HUES48 (cell line): ENCODE data around the gene PPP2R5C.

Source experiments
- H3K27ac ChIP-seq: one replicate; pipeline ENCODE4 v1.7.0; 2013; ENCODE audit warnings: low read depth, low read length, inconsistent platforms
- H3K27me3 ChIP-seq: 2 replicates; pipeline ENCODE4 v1.6.1; 2013; ENCODE audit warnings: mild to moderate bottlenecking, low read length; ENCODE audit not compliant: control insufficient read depth, insufficient read depth
- H3K36me3 ChIP-seq: 2 replicates; pipeline ENCODE4 v1.6.1; 2013; ENCODE audit warnings: low read length; ENCODE audit not compliant: control insufficient read depth, insufficient read depth
- H3K4me1 ChIP-seq: 2 replicates; pipeline ENCODE4 v1.6.1; 2013; ENCODE audit warnings: mild to moderate bottlenecking, low read length; ENCODE audit not compliant: control insufficient read depth, insufficient read depth
- H3K4me3 ChIP-seq: 2 replicates; pipeline ENCODE4 v1.5.1; 2013; ENCODE audit warnings: mild to moderate bottlenecking, low read depth, low read length
- H3K9ac ChIP-seq: 2 replicates; pipeline ENCODE4 v1.6.1; 2013; ENCODE audit warnings: mild to moderate bottlenecking, low read depth, low read length, moderate library complexity
- H3K9me3 ChIP-seq: 2 replicates; pipeline ENCODE4 v1.6.1; 2013; ENCODE audit warnings: low read length; ENCODE audit not compliant: control insufficient read depth, insufficient read depth

Gene PPP2R5C

GRCh38 chr14:101879529-101880336 lies 118.2 kb downstream of the PPP2R5C start:
- Histone ChIP-seq H3K27ac (no peak overlapping the region), H3K36me3 (peaks cover 17% of the 10 kb centered on the region), H3K4me1 (0 out of 2 replicates have a peak, but pooled peaks cover 4% of the 10 kb centered on the region), H3K9ac (no peak overlapping the region), H3K27me3 (no peaks in the 10 kb centered on the region), H3K9me3 (no peaks in the 10 kb centered on the region), H3K4me3 (no peak overlapping the region)

GRCh38 chr14:101881426-101881825 lies 119.9 kb downstream of the PPP2R5C start:
- no peak overlapping the region for H3K27ac ChIP-seq
- H3K4me1 ChIP-seq: no peaks in the 10 kb centered on the region
- no peaks in the 10 kb centered on the region for H3K27me3 ChIP-seq
- no peak overlapping the region for H3K4me3 ChIP-seq
- H3K9me3 ChIP-seq: no peaks in the 10 kb centered on the region
- H3K9ac ChIP-seq: no peak overlapping the region
- H3K36me3 ChIP-seq: peaks cover 28% of the 10 kb centered on the region

DNA sequence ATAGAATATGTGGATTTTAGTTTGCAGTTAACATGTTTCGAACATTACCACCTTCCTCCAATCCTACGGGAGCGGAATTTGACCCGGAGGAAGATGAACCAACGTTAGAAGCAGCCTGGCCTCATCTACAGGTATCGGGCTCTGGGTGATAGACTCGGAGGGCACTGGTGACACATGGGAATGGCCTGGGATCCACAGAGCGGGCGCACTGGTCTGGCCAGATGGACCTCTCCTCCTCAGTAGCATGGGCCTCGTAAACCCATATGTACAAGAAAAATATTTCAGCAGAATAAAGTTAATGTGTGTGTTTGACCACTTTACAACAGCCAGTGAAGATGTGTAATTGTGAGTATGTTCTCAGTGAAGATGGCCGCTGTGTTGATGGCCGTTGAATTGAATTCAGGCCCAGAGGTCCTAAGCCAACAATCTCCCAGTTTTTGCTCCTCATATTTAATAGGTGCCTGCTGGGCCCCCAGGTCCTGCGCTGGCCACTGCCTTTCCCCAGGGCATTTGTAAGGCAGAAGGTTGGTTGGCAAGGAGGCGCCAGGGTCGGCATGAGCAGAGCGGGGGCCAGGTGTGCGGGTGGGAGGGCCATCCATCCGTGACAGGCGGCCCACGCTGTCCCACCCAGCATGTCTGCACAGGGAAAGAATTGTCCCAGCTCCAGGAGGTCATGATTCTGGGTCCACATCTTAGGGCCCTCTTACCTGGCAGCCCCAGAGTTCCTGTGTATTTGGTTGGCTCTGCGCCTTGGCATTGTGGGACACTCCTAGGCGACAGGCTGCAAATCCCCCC lies 120.8 kb downstream of the PPP2R5C start:
- Histone ChIP-seq H3K4me3 (no peak overlapping the region), H3K9me3 (no peaks in the 10 kb centered on the region), H3K4me1 (no peaks in the 10 kb centered on the region), H3K36me3 (peaks cover 31% of the 10 kb centered on the region), H3K9ac (no peak overlapping the region), H3K27ac (no peak overlapping the region), H3K27me3 (no peaks in the 10 kb centered on the region)

DNA sequence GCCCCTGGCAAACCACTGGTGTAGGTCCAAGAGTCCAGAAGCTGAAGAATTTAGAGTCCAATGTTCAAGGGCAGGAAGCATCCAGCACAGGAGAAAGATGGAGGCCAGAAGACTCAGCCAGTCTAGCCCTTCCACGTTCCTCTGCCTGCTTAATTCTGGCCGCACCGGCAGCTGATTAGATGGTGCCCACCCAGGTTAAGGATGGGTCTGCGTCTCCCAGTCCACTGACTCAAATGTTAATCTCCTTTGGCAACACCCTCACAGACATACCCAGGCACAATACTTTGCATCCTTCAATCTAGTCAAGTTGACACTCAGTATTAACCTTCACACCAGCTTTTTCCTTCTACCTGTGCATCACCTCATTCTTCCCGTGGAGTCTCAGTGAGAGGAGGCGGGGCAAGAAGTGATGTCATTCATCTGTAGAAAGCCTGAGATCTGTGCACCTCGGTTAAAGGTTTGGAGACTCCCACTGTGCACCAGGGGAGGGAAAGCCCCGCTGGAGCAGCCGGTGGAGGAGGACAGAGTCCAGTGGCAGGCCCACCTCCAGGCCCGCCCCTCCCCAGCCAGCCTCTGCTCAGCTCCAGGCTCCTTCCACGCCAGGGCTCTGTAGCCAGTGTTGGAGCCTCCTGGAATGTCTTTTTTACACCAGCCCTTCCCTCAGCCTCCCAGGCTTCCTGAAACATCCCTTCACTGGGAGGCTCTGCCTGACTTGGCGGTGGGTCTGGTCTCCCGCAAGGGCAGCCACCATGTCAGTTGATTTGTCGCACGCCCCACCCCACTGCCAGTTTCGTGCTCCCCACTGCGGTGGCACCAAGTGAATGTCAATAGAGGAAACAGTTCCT lies 122.8 kb downstream of the PPP2R5C start:
- Histone ChIP-seq H3K4me1 (no peaks in the 10 kb centered on the region), H3K4me3 (no peak overlapping the region), H3K27me3 (no peaks in the 10 kb centered on the region), H3K36me3 (peaks cover 38% of the 10 kb centered on the region), H3K27ac (no peak overlapping the region), H3K9me3 (no peaks in the 10 kb centered on the region), H3K9ac (no peak overlapping the region)

GRCh38 chr14:101884934-101885576 lies 123.5 kb downstream of the PPP2R5C start:
- no peak overlapping the region for H3K4me3 ChIP-seq
- H3K9me3 ChIP-seq: no peaks in the 10 kb centered on the region
- no peak overlapping the region for H3K27ac ChIP-seq
- no peaks in the 10 kb centered on the region for H3K27me3 ChIP-seq
- no peaks in the 10 kb centered on the region for H3K4me1 ChIP-seq
- H3K36me3 ChIP-seq: peaks cover 40% of the 10 kb centered on the region
- no peak overlapping the region for H3K9ac ChIP-seq

DNA sequence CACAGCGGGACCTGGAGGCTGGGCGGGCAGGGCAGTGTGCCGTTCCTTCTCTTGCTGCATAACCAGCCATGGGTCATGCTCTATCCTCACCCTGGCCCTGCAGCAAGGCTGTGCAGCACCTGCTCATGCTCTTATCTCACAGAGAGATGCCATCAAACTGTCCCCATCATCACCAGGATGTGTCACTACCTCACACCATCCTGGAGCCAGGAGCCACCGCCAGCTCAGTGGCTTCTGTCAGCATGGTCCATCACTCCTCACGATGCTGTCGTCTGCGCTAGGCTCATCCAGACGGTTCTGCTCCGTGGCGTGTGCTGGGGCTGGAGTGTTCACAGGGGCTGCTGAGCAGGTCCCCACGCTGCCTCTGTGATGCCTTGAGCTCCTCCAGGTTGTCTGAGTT lies 125.7 kb downstream of the PPP2R5C start:
- no peak overlapping the region for H3K9ac ChIP-seq
- no peaks in the 10 kb centered on the region for H3K4me1 ChIP-seq
- H3K36me3 ChIP-seq: peaks cover 46% of the 10 kb centered on the region
- H3K27me3 ChIP-seq: no peaks in the 10 kb centered on the region
- no peak overlapping the region for H3K4me3 ChIP-seq
- no peaks in the 10 kb centered on the region for H3K9me3 ChIP-seq
- no peak overlapping the region for H3K27ac ChIP-seq

DNA sequence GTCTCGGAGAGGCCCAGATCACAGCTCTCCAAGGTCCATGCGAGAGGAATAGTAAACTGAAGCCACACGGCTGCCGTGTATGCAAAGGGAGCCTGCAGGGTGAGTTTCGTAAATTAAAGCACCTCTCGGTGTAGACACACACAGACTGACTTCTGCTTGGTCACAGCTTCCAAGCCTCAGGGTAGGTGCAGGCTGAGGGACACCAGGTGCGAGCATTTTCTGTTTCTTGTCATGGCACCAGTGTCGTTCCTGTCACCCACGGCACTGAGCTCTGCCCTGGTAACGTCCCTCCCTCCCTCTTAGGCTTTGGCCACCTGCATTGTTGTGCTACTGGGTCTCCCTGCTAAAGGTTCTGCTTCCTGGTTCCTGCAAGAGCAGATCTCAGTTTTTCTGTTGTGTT lies 126.7 kb downstream of the PPP2R5C start:
- H3K9me3 ChIP-seq: no peaks in the 10 kb centered on the region
- no peak overlapping the region for H3K4me3 ChIP-seq
- H3K27ac ChIP-seq: no peak overlapping the region
- H3K9ac ChIP-seq: no peak overlapping the region
- H3K36me3 ChIP-seq: peaks cover 54% of the 10 kb centered on the region
- H3K4me1 ChIP-seq: no peaks in the 10 kb centered on the region
- no peaks in the 10 kb centered on the region for H3K27me3 ChIP-seq

- no peaks in the 10 kb centered on the region for H3K27me3 ChIP-seq
- peaks cover 48% of the 10 kb centered on the region for H3K36me3 ChIP-seq
- no peak overlapping the region for H3K9ac ChIP-seq
- H3K27ac ChIP-seq: no peak overlapping the region
- H3K4me1 ChIP-seq: no peaks in the 10 kb centered on the region
- no peaks in the 10 kb centered on the region for H3K9me3 ChIP-seq
- H3K4me3 ChIP-seq: no peak overlapping the region
Measured at GRCh38 chr14:101889366-101889765, 127.9 kb downstream of the PPP2R5C start.

DNA sequence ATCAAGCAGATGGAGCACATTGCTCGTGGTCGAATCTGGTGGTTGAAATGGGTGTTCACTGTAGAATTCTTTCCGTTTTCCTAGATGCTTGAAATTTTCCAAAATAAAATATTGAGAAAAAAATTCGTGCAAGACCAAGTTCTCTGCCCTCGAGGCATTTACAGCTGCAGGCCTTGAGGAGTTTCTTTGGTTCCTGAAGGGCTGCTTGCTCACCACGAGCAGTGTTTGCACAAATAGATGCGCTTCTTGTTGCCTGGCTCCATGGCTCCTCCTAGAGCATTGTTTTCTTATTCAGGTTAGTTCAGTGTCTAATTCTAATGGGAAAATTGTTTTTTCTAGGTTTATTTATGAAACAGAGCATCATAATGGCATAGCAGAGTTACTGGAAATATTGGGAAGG lies 128.4 kb downstream of the PPP2R5C start:
- H3K9me3 ChIP-seq: no peaks in the 10 kb centered on the region
- H3K4me3 ChIP-seq: no peak overlapping the region
- H3K27me3 ChIP-seq: no peaks in the 10 kb centered on the region
- no peak overlapping the region for H3K9ac ChIP-seq
- H3K36me3 ChIP-seq: peaks cover 52% of the 10 kb centered on the region
- H3K27ac ChIP-seq: no peak overlapping the region
- no peaks in the 10 kb centered on the region for H3K4me1 ChIP-seq

- H3K9ac ChIP-seq: no peak overlapping the region
- H3K9me3 ChIP-seq: no peaks in the 10 kb centered on the region
- no peak overlapping the region for H3K4me3 ChIP-seq
- no peaks in the 10 kb centered on the region for H3K27me3 ChIP-seq
- H3K4me1 ChIP-seq: no peaks in the 10 kb centered on the region
- H3K36me3 ChIP-seq: peaks cover 52% of the 10 kb centered on the region
- no peak overlapping the region for H3K27ac ChIP-seq
Measured at GRCh38 chr14:101891471-101891870, 130.0 kb downstream of the PPP2R5C start.
